Stimulated activated CD4-positive, alpha-beta T cell treated with anti-CD3 and anti-CD28 coated beads, Interleukin-15, amount 100 ng/mL, for 1 hour (primary cell): Measurements from ENCODE around the gene COA8.
A peak's percentile ranks its signal among the peaks of the same experiment; 100 is the strongest.
"Not testable (repeated sequence)": the region's sequence is repeated elsewhere in the genome, so short reads cannot be mapped to it uniquely, and the experiment has no call there.

Source experiments
- DNase-seq, 2 donors: peaks; one replicate each; pipeline ENCODE4 v3.0.0-alpha.2; 2020; ENCODE audit warnings: low read depth in 1 of 2, low spot score in 1 of 2

Gene COA8

DNA sequence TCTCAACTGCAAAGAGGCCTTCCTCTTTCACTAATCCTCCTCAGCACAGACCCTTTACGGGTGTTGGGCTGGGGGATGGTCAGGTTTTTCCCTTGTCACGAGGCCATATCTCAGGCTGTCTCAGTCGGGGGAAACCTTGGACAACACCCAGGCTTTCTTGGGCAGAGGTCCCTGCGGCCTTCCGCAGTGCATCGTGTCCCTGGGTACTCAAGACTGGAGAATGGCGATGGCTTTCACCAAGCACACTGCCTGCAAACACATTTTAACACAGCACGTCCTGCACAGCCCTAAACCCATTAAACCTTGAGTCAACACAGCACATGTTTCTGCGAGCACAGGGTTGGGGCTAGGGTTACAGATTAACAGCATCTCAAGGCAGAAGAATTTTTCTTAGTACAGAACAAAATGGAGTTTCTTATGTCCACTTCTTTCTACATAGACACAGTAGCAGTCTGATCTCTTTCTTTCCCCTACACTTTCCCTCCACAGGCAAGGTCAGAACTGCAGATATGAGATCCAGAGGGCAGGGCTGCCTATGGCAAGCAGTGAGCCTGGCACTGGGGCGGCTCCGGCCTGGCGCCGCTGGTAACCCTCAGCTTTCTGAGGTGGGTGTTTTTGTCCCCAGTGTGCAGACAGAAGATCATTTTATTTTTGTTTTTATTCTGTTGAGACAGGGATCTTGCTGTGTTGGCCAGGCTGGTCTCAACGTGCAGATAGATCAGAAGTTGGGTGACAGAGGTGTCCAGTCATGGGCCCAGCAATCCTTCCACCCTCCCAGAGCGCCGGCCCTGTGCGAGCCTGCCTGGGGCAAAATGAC is 37.1 kb upstream of the COA8 start:
- DNase-seq, result not testable (repeated sequence)

DNA sequence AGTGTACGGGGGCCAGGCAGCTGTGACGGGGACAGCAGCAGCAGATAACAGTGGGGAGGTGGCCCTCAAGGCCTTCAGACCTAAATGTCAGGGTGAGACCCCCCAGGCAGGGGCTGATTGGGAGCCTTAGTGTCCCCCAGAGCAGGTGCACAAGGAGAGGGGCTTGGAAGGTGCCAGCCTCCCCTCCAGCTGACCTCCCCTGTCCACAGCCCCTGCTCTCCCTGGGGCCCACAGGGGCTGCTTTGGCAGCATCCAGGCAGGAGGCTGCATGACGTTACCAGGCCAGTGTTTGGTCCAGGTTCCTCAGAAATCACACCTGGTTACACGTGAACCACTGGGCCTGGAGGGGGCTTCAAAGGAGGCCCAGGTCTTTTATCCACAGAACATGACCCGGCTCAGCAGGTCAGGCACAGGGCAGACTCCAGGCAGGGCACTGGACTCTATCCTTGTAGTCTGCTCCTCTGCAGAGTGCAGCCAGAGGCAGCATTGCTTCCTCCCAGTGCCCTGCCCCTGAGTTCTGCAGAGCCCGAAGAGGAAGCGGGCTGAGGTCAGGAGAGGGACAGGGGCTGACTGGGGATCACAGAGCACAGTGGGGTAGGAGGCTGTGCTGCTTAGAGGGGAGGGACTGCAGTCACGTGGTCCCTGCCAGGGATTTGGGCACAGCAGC is 36.4 kb upstream of the COA8 start:
- no peak for DNase-seq

DNA sequence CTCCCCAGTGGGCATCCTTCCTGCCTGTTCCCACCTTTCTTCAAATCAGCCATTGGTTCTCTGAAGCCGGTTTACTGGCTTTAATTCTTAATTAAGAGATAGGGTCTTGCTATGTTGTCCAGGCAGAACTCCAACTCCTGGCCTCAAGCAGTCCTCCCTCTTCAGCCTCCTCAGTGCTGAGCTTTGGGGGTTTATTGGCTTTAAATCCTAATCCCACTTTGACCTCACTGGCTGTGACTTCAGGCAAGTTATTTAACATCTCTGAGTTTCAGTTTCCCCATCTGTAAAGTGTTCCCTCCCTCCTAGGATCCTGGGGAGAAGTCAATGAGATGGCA is 35.9 kb upstream of the COA8 start:
- no peak for DNase-seq

GRCh38 chr14:103527408-103528145 is 35.2 kb upstream of the COA8 start:
- no peak for DNase-seq

DNA sequence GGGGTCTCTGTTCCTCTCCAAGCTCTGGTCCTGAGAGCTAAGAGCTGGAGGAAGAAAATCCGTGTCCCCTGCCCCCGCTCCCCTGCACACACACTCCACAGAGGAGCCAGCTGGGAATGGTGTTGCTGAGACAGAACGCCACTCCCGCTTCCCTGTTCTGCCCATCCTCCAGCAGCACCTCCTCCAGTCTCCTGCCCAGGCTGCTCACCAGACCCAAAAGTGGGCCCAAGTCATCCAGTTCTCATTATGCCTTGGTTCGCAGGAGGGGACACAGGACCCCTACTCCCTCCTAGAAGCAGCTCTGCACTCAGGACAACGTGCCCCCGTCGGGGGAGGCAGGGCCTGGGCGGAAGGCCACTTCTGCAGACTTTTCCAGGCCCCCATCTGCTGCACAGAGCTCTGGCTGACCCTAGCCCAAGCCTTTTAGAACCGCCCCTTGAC is 34.6 kb upstream of the COA8 start:
- no peak for DNase-seq

DNA sequence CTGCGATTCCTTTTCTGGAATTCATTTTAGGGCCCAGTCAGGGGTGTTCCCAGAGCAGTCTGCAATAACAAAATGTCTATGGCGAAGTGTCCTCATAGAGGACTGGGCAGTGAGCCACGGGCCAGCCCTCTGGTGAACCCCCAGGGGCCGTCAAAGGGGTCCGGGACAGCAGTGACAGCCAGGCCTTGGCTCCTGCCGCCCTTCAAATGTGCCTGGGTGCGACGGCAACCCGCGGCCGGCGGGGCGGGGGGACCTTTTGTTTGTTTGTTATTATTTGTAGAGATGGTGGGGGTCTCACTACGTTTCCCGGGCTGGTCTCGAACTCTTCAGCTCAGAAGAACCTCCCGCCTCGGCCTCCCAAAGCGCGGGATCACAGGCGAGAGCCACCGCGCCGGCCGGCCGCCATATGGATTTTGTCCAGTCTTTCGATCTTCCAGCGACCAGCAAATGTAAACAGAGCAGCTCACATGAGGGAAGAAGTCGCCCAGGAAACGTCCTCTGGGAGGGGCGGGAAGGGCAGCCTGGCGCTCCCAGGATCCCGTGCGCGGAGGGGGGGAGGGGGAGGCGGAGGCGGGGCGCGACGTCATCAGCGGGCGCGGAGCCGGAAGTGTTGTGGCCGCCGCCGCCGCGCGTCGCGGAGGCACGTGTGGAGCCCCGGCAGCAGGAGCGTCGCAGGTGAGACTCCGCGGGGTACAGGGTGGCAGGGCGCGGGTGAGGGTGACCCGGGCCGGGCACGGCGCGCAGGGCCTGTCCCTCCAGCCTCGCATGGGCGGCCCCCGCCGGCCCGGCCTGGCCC is 34.0 kb upstream of the COA8 start, which contains the start of gene TRMT61A:
TSS of gene TRMT61A (plus strand) at position 610 of the 796 bp plus-strand sequence. CDS start 783 bp downstream, outside the sequence.
- peak; percentile 64 to 73 for DNase-seq

DNA sequence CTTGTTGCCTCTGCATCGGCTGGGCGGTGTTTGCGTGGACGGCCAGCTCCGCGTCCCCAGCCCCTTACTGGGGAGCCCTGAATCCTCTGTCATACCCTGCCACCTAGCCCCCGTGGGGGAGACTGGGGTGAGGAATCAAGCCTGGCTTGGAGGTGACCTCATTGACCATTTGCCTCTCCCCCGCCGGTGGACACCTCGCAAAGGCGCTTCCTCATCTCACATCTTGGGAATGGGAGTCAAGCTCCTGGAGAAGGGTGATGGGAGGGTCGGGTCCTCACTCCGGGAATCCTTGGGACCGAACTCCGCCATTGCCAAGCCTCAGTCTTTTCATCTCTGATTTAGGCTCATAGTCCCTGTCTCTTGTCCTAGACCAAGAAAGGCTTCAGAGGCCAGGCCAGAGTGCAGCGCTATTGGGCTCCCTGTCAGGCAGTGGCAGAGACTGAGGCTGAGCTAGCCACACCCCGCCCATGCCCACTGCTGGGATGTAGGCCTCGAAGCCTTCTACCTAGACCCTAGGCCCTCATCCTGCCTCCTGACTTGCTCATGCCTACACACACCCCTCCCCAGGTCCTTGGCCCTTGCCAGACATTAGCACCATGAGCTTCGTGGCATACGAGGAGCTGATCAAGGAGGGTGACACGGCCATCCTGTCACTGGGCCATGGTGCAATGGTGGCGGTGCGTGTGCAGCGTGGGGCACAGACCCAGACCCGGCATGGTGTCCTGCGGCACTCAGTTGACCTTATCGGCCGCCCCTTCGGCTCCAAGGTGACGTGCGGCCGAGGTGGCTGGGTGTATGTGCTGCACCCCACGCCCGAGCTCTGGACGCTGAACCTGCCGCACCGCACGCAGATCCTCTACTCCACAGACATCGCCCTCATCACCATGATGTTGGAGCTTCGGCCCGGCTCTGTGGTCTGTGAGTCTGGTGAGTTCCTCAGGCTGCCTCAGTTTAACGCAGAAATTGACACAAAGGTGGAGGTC is 33.1 kb upstream of the COA8 start:
- no peak for DNase-seq

- no peak for DNase-seq
These were observed 32.4 kb upstream of the COA8 start for GRCh38 chr14:103530390-103530789.

DNA sequence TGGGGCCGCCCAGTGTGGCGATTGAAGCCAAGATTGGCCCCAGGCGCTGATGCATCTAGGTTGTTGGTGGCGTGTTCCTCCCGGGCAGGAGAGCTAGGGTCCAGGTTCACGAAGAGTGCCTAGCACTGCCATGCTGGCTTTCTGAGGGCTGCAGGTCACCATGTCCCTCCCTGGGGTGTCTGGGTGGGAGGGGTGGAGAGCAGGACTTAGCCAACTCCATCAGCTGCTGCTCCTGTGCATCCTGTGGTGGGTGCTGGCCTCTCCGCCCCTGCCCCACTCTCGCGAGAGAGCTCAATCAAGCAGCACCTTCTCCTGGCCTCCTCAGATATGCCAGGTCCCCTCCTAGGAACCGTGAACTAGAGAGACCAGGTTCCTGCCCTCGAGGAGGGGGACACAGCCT is 31.9 kb upstream of the COA8 start:
- DNase-seq, result no peak

- no peak for DNase-seq
These were observed 31.1 kb upstream of the COA8 start for GRCh38 chr14:103531421-103532215.

GRCh38 chr14:103532216-103533136 is 30.3 kb upstream of the COA8 start:
- DNase-seq, result no peak

DNA sequence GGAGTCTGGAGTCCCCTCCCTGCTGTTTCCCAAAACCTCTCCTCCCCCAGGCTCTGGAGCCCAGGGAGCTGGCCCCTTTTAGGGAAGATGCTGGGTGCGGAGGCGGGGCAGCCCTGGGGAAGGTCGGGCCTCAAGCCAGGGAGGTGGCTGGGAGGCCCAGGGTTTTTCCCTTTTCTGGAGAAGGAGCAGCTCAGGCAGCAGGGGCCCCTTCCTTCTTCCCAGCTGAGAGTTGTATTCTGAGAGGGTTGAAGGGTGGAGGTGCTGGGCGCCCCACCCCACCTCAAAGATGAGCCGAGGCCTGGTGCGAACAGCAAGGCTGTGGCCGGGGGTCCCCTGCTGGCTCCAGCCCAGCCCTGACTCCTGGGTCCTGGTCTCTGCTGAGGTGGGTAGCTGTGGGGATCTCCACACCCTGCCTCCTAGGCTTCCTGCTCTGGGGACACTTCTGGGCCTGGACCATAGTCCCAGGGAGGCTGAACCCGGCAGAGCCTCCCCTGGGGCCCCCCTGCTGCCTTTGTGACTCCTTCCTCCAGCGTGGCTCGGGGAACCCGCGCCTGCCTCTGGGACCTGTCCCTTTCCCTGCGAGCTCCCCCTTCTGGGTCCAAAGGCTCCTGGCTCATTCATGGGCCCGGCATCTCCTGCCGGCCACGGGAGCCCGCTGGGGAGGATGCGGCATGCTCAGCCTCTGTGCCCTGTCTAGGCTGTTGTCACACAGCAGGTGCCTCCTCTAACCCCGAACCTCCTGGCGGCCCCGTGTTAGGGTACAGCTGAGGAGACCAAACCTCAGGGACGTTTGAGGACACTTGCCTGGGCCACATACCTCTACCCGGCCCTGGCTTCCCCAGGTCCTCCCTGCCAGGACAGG is 29.4 kb upstream of the COA8 start:
- DNase-seq, result no peak

DNA sequence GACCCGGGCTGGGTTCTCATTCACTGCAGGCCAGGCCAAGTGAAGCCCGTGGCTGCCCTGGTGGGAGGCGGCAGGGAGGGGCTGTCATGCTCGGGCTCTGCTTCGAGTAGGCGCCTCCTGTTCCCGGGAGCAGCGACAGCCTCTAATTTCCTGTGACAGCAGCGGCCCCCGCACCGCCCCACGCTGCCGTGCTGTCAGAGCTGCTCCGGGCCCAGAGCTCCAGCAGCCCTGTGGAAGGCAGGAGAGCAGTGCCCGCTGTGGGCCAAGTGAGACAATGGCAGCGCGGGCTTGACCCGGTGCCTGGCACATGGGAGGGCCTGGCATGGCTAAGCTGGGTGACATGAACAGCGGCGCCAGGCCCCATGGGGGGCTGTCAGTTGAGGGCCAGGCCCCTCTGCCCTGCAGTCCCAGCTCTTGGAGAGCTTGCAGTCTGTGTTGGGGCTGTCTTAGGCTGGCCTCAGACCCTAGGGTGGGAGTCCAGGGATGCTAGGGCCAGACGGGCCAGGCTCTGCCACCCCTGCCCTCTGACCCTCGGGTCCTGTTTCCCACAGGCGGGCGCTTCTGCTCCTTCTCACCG is 28.7 kb upstream of the COA8 start:
- no peak for DNase-seq

DNA sequence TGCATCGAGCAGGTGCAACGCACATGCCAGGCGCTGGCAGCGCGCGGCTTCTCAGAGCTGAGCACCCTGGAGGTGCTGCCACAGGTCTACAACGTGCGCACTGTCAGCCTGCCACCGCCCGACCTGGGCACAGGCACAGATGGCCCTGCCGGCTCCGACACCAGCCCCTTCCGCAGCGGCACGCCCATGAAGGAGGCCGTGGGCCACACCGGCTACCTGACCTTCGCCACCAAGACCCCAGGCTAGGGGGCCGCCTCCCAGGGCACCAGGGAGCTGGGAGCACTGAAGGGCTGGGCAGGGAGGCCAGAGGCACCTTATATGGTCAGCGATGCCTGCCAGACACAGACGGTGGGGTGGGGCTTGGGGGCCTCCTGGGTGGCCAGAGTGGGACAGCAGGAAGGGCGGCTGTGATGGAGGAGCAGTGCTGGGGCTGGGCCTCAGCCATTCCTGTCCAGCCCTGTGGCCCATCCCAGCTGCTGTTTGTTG is 28.1 kb upstream of the COA8 start:
- DNase-seq, result no peak

GRCh38 chr14:103535081-103535890 is 27.5 kb upstream of the COA8 start:
- DNase-seq, result no peak
